ENCODE data around the gene OSBPL7. TPM values are rescaled to one million over a fixed set of nuclear protein-coding genes. Genes with fewer than 3 reads are reported as not detected.

The OSBPL7 gene
- 20.5 TPM for total RNA-seq (2021; ENCODE audit: unreplicated experiment)
- 16.4 and 20.5 TPM in 2 replicates for polyA plus RNA-seq (2012)
- percentile 51 among the genes with signal in this experiment for Bru-seq, nascent RNA
- percentile 70 among the genes with signal in this experiment for BruChase-seq, experiment 1, labeled RNA remaining after a 6-hour chase
- BruChase-seq, experiment 2, labeled RNA remaining after a 2-hour chase, result percentile 69 among the genes with signal in this experiment
- long read RNA-seq, transcript OSBPL7-201 (23 exons, 3,640 nt), result major isoform, 7 of 25 reads
- long read RNA-seq, partial matches to known transcripts, result 9 of 25 reads
- long read RNA-seq, other reads (novel, unspliced or antisense), result 9 of 25 reads

DNA sequence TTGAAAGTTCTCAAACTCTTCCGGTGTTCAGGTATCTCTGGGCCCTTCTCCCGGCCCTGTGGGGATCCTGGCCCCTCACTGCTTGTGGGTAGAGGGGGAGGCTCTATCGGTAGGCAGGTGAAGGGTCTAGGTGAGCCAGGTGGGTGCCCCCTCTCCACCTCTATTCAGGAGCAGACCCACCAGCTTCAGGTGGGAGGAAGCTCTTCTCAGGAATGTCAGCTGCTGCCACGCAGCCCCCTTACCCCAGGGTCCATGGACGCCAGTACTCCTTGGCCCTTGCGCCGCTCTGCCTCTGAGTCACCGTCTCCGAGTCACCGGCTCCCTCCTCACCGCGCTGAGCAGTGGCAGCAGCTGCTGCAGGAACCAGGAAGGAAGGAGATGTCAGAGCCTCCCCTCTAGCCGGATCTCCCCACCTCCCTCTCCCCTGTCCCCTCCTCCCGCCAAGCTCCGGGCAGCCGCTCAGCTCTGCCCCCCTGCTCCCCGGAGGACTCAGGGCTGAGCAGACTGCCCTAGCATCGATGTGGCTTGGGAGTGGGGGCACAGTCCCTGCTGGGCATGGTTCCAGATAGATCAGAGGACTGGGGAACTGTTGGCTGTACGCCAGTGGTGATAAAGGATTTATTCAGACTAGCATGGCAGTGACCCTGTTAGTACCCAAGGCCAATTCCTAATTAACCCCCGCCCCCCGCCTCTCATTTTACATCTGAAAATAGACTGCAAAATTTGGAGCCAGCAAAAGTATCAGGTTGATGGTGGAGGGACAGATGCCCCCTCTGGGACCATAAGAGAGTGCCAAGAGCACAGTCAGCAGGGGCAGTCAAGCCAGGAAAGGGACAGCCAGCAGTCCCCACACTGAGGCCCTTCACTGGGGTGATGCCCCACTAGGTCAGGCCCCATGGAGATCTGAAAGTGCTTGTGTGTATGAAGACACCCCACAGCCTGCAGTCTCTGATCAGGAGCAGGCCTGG, at the start of gene OSBPL7:
TSS of gene OSBPL7 (minus strand) at position 371 of the 968 bp plus-strand sequence. CDS start 1,516 bp downstream, outside the sequence.
- H3K27ac ChIP-seq (ENCODE audit: low read depth, low read length), result peak within 1 kb of the TSS; percentile 47
- H3K79me2 ChIP-seq (ENCODE audit: insufficient read depth, low read length), result no peaks in the 10 kb centered on the region
- TF ChIP-seq REST (IDR thresholded peaks at IDR 0.05; ENCODE audit: low read depth), result no peak
- TF ChIP-seq CTCF (IDR thresholded peaks at IDR 0.05 in 2 of 3, conservative IDR thresholded peaks at IDR 0.05 in 1 of 3; ENCODE audit: borderline replicate concordance in 1 of 3, insufficient read depth in 1 of 3, low read depth in 2 of 3, low read length in 2 of 3), result peak; percentile 7 to 62 (median 49); a peak in 4 of 6 replicates
- no peak for TF ChIP-seq ATF3 (IDR thresholded peaks at IDR 0.05)
- peak; percentile 28 for TF ChIP-seq TCF7L2 (IDR thresholded peaks at IDR 0.05; ENCODE audit: borderline replicate concordance, extremely low read depth, insufficient read depth, insufficient read length)
- TF ChIP-seq POLR2A (IDR thresholded peaks at IDR 0.05; ENCODE audit: borderline replicate concordance, extremely low read depth, insufficient read depth, insufficient read length), result peak; percentile 59
- no peak; the same call in 1 of the 2 replicates for TF ChIP-seq SP1 (IDR thresholded peaks at IDR 0.05; ENCODE audit: low read depth)
- TF ChIP-seq, protein P1, sequence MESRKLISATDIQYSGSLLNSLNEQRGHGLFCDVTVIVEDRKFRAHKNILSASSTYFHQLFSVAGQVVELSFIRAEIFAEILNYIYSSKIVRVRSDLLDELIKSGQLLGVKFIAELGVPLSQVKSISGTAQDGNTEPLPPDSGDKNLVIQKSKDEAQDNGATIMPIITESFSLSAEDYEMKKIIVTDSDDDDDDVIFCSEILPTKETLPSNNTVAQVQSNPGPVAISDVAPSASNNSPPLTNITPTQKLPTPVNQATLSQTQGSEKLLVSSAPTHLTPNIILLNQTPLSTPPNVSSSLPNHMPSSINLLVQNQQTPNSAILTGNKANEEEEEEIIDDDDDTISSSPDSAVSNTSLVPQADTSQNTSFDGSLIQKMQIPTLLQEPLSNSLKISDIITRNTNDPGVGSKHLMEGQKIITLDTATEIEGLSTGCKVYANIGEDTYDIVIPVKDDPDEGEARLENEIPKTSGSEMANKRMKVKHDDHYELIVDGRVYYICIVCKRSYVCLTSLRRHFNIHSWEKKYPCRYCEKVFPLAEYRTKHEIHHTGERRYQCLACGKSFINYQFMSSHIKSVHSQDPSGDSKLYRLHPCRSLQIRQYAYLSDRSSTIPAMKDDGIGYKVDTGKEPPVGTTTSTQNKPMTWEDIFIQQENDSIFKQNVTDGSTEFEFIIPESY (IDR thresholded peaks at IDR 0.05; ENCODE audit: extremely low read depth, insufficient replicate concordance, low read length), result peak; percentile 45
- peak; percentile 81 for TF ChIP-seq YY1 (IDR thresholded peaks at IDR 0.05; ENCODE audit: extremely low read depth, insufficient replicate concordance, low read depth, low read length)
- TF ChIP-seq MAX (IDR thresholded peaks at IDR 0.05), result no peak; the same call in 1 of the 2 replicates
- TF ChIP-seq POLR2AphosphoS5 (IDR thresholded peaks at IDR 0.05; ENCODE audit: low read depth, low read length), result peak; percentile 95

More for the DNA sequence above, at the start of gene OSBPL7:
- DNase-seq (ENCODE audit: low read depth, low spot score) (peak; percentile 63), ATAC-seq (peak; percentile 91)
- Histone ChIP-seq H4K20me1 (ENCODE audit: insufficient read depth) (no peaks in the 10 kb centered on the region), H3K27me3 (ENCODE audit: insufficient read depth, low read length) (no peaks in the 10 kb centered on the region), H3K4me3 (replicated peaks in 1 of 2; ENCODE audit: low read depth in 1 of 2, low read length in 2 of 2) (peak within 1 kb of the TSS; percentile 70 to 87), H3K9me2 (ENCODE audit: insufficient read depth) (no peaks in the 10 kb centered on the region), H2AFZ (ENCODE audit: low read depth, low read length, poor library complexity, severe bottlenecking) (peak within 1 kb of the TSS; percentile 58), H3K4me1 (ENCODE audit: control insufficient read depth in 1 of 2, insufficient read depth in 2 of 2, low read length in 2 of 2) (peaks cover 16 to 27% of the 10 kb centered on the region in 2 experiments), H3K36me3 (ENCODE audit: control insufficient read depth in 1 of 2, insufficient read depth in 2 of 2, low read length in 2 of 2) (peaks cover 18 to 20% of the 10 kb centered on the region in 2 experiments), H3K4me2 (ENCODE audit: low read length) (peak within 1 kb of the TSS; percentile 93), H3K9me3 (ENCODE audit: control insufficient read depth in 1 of 2, insufficient read depth in 1 of 2, low read depth in 1 of 2, low read length in 2 of 2) (no peaks in the 10 kb centered on the region), H3K9ac (ENCODE audit: low read length) (peak within 1 kb of the TSS; percentile 75)
- RAD21 ChIA-PET (ENCODE audit: low non-redundant PET in 1 of 2, low total read pairs in 2 of 2, uncharacterized antibody in 2 of 2, unreplicated experiment in 2 of 2), result interaction anchor here in 1 of 2 experiments (0.8 kb wide), 1 partner anchor 10 kb away, joined by 3 read pairs; the partner anchor contains the start of genes LRRC46 and MRPL10
- no TSS peak for BruUV-seq (replicated peaks)
- CTCF ChIA-PET, result interaction anchor here (0.8 to 2.6 kb wide), 6 partner anchors 9 to 125 kb away, joined by 3 to 23 read pairs (median 4); partner anchors contain the start of genes LRRC46, MRPL10 and SCRN2
- POLR2A ChIA-PET, result interaction anchor here (0.6 to 1.2 kb wide), 4 partner anchors 10 to 165 kb away, joined by 3 to 18 read pairs (median 4); partner anchors contain the start of genes LRRC46, MRPL10 and SP2
- intact Hi-C loops (cut with micrococcal nuclease), result no loop called here

Measured in HCT116 (cell line).